Measurements from ENCODE around the gene PTPRK.

GRCh38 chr6:127949251-127949650 is 571.1 kb downstream of the PTPRK start:
- TF ChIP-seq EP300 (IDR thresholded peaks at IDR 0.05; ENCODE audit: borderline replicate concordance) (no peak), ZBTB7A (IDR thresholded peaks at IDR 0.05; ENCODE audit: low read depth) (no peak), EGR1 (IDR thresholded peaks at IDR 0.05) (no peak), CEBPB (IDR thresholded peaks at IDR 0.05) (no peak), TAF1 (IDR thresholded peaks at IDR 0.05; ENCODE audit: low read depth) (no peak), REST (IDR thresholded peaks at IDR 0.05; ENCODE audit: low read depth) (no peak), RAD21 (IDR thresholded peaks at IDR 0.05; ENCODE audit: low read depth) (no peak), NFIC (IDR thresholded peaks at IDR 0.05) (no peak), FOXM1 (IDR thresholded peaks at IDR 0.05; ENCODE audit: borderline replicate concordance, low read depth) (no peak), CREB1 (IDR thresholded peaks at IDR 0.05; ENCODE audit: low read depth) (no peak), YY1 (IDR thresholded peaks at IDR 0.05; ENCODE audit: low read depth) (no peak), TCF12 (IDR thresholded peaks at IDR 0.05; ENCODE audit: low read depth) (no peak), MAX (IDR thresholded peaks at IDR 0.05) (no peak)

Data from Ishikawa (cell line).